Dermis blood vessel endothelial cell (primary cell): Measurements from ENCODE around the gene SARS2. TPM values are rescaled to one million over a fixed set of nuclear protein-coding genes. Genes with fewer than 3 reads are reported as not detected.

Experiments
- total RNA-seq: library from RNA; depleted of rRNA; stranded (reverse); fragments of >200 nt; gene quantifications from 2 replicates; pipeline ENCODE4 v1.2.3, GENCODE V29; 2014

Gene SARS2
- total RNA-seq, 1 donor from 2014 or later, result 16.7 TPM

Other genes with a start within 250 kb of the SARS2 start
- gene CAPN12, start 186.3 kb downstream of the SARS2 start, total RNA-seq, result 0.05 TPM in 1 of 2 replicates, not detected in the other
- not detected in 2 replicates for gene LGALS7, start 157.2 kb downstream of the SARS2 start, total RNA-seq
- 1.4 TPM in 1 of 2 replicates, not detected in the other for gene LGALS7B, start 141.6 kb downstream of the SARS2 start, total RNA-seq
- gene LGALS4, start 117.8 kb downstream of the SARS2 start, total RNA-seq, result not detected in 2 replicates
- 27.6 and 32.0 TPM in 2 replicates for gene ECH1, start 99.0 kb downstream of the SARS2 start, total RNA-seq
- gene HNRNPL, start 80.8 kb downstream of the SARS2 start, total RNA-seq, result 293 and 327 TPM in 2 replicates
- gene RINL, start 52.5 kb downstream of the SARS2 start, total RNA-seq, result 8.3 and 17.5 TPM in 2 replicates
- gene SIRT2, start 31.1 kb downstream of the SARS2 start, total RNA-seq, result 118 and 122 TPM in 2 replicates
- 10.9 and 21.0 TPM in 2 replicates for gene NFKBIB, start 30.8 kb downstream of the SARS2 start, total RNA-seq
- gene CCER2, start 18.6 kb downstream of the SARS2 start, total RNA-seq, result not detected in 2 replicates
- gene MRPS12, start 181 bp upstream of the SARS2 start, total RNA-seq, result 47.5 and 52.8 TPM in 2 replicates
- 15.6 and 17.9 TPM in 2 replicates for gene FBXO17, start 45.0 kb upstream of the SARS2 start, total RNA-seq
- 0.98 and 1.5 TPM in 2 replicates for gene FBXO27, start 101.8 kb upstream of the SARS2 start, total RNA-seq
- 0.19 TPM in 1 of 2 replicates, not detected in the other for gene ACP7, start 153.6 kb upstream of the SARS2 start, total RNA-seq
- 5.8 and 17.4 TPM in 2 replicates for gene PAK4, start 195.0 kb upstream of the SARS2 start, total RNA-seq